Right forelimb (tissue), 1 donor: Measurements from ENCODE around the gene TNFSF10.
"Not testable (repeated sequence)": the region's sequence is repeated elsewhere in the genome, so short reads cannot be mapped to it uniquely, and the experiment has no call there.

Experiments
- DNase-seq: peaks from one replicate; pipeline ENCODE4 v3.0.0-alpha.2; 2018

The TNFSF10 gene

DNA sequence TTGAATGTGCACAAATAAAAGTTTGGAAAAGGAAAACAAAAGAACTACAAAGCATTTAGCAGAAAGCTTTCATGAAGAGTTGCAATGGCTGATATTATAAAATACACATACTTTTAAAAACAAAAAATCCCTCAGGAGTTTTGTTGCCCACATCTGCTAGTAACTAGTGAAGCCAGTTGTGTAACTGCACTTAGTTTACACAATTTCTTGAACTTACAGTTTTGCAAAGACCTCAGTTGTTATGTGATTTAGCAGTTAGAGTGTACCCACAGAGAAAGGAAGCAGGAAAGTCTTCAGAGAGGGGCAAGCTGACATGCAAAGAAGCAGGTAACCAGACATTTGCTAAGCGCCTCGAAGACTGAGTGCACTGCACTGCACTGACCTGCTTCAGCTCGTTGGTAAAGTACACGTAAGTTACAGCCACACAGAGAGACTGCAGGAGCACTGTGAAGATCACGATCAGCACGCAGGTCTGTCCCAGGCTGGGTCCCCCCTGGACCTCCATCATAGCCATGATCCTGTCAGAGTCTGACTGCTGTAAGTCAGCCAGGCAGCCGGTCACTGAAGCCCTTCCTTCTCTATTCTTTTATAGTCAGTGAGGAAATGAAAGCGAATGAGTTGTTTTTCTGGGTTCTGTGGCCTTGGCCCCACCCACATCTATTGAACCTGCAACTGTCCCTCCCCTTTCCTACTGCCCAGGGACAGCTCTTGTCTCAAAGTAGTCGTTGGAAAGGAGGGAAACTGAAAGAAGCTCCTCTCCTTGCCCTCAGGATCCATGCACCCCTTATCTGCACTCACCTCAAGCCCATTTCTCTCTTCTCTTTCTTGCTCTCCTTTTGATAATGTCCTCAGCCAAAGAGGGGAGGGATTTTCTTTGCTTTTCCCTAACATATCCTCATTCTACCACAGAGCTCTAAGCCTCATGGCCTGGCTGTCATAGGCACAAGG, at the start of gene TNFSF10:
Gene TNFSF10 (minus strand): TSS at position 560 of the 948 bp plus-strand sequence. CDS start 46 bp downstream, at position 514.
- no peak for DNase-seq

DNA sequence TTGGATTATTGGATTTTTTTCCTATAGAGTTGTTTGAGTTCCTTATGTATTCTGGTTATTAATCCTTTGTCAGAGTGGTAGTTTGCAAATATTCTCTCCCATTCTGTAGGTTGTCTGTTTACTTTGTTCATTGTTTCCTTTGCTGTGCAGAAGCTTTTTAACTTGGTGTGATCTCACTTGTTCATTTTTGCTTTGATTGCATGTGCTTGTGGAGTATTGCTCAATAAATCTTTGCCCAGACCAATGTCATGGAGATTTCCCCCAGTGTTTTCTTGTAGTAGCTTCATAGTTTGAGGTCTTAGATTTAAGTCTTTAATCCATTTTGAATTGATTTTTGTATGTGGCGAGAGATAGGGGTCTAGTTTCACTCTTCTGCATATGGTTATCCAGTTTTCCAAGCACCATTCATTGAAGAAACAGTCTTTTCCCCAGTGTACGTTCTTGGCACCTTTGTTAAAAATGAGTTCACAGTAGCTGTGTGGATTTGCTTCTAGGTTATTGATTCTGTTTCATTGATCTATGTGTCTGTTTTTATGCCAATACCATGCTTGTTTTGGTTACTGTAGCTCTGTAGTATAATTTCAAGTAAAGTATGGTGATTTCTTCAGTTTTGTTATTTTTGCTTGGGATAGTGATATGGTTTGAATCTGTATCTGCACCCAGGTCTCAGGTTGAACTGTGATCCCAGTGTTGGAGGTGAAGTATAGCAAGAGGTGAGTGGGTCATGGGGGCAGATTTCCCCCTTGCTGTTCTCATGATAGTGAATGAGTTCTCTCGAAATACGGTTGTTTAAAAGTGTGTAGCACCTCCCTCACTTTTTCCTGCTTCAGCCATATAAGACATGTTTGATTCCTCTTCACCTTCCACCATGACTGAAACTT, 46.1 kb upstream of the TNFSF10 start:
- DNase-seq, result no peak

- no peak for DNase-seq
Observed at GRCh38 chr3:172568701-172569100, 45.5 kb upstream of the TNFSF10 start.

GRCh38 chr3:172566785-172567184, 43.6 kb upstream of the TNFSF10 start:
- DNase-seq, result not testable (repeated sequence)

- DNase-seq, result no peak
Observed at GRCh38 chr3:172564499-172564898, 41.3 kb upstream of the TNFSF10 start.

GRCh38 chr3:172562871-172563865, 39.9 kb upstream of the TNFSF10 start:
- DNase-seq, result no peak

DNA sequence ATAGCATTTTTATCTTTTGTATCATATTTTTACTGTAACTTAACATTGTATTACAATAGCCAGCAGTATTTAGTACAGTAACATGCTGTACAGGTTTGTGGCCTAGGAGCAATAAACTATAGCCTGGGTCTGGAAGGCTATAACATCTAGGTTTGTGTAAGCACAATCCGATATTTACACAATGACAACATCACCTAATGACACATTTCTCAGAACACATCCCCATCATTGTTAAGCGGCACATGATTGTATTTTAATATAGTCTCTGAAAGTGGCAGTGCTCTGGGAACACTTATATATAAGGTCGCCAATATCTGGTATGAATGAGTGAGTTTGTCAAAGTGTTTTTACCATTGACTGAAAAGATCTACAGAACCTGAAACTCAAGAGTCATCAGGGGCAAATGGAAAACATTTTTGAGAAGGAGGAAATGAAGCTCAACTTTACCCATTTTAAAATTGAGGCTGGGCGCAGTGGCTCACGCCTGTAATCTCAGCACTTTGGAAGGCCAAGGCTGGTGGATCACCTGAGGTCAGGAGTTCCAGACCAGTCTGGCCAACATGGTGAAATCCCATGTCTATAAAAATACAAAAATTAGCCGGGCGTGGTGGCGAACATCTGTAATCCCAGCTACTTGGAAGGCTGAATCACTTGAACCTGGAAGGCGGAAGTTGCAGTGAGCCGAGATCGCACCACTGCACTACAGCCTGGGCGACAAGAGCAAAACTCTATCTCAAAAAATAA, 38.8 kb upstream of the TNFSF10 start:
- no peak for DNase-seq

- DNase-seq, result no peak
Observed at GRCh38 chr3:172560586-172560985, 37.4 kb upstream of the TNFSF10 start.

- no peak for DNase-seq
Observed at GRCh38 chr3:172560026-172560425, 36.8 kb upstream of the TNFSF10 start.

DNA sequence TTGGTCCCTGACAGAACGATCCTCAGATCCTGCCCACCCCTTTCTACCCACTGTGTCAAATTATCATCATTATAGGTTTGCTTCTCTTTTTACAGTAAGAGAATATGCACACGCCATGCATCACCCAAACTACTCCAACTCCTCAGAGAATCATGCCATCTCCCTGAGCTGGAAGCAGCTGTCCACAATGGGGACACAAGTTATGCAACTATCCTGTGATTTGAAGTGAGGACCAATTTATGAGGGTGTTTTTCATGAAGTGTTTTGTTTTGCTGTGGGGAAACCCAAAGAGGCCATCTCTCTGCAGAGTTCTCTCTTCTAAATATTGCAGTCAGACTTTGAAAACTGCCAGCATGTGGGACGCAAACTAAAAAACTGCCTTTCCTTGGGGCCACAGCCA, 35.8 kb upstream of the TNFSF10 start:
- DNase-seq, result no peak

GRCh38 chr3:172557515-172558220, 34.4 kb upstream of the TNFSF10 start:
- no peak for DNase-seq

DNA sequence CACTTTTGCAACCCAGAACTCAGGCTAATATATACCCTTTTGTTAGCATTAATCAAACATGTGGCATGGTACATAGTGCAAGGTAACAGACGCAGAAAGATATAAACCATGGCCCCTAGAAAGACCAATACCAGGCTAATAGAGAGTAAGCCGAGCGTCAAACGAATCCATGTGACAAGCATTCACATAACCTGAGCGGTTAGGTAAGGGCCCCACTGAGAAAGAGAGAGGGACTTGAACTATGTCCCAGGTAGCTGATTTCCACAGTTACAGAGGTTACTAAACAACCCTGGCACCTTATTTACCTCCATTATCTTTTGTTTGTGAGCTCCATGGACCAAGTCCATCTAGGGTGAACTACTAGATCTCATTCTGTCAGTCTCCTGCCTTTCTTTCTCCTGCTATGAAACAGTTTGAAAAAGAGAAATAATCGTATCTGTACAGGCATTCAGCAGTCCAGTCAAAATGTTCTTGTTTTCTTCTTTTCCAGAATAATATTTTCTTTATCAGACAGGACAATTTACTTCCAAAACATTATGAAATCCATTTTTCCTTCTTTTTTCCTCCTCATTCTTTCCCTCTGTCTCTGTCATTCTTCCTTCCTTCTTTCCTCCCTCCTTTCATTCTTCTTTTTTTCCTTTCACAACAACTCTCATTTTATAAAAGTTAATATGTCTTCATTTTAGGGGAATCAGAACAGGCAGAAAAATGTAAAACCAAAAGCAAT, 30.5 kb upstream of the TNFSF10 start:
- no peak for DNase-seq

DNA sequence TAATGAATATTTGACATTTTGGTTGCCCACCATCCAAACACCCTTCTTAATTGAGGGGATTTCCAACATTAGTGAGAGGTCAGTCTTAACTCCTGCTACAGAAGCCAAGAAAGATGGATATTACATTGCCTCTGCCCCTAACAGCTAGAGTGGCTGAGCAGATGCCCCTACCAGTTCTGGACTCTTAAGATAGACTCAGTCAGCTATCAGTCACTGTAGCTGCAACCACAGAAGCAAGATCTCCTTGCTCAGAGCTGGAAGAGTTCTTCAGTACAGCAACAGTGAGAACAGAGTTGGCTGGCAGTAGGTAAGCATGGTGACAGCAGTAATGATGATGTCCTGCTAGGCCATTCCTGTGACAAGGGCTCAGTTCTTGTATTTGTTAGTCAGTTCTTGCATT, 29.4 kb upstream of the TNFSF10 start:
- no peak for DNase-seq

DNA sequence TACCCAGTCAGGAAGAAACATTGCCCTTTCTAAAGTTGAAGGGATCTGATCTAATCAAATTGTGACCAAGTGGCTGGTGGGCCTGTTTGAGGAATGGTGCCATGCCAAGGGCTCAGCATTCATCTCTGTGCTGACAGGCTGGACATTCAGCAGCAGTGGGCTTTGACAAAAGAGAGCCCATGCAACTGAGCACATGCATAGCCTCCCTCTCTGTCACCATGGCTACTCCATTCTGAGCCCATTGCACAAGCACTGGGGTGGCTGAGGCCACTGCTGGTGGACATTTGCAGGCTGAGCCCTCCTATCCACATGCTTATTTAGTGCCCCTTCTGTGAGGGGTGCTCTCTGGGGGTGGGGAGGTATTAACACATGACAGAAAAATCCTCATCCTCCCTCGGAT, 28.6 kb upstream of the TNFSF10 start:
- no peak for DNase-seq

DNA sequence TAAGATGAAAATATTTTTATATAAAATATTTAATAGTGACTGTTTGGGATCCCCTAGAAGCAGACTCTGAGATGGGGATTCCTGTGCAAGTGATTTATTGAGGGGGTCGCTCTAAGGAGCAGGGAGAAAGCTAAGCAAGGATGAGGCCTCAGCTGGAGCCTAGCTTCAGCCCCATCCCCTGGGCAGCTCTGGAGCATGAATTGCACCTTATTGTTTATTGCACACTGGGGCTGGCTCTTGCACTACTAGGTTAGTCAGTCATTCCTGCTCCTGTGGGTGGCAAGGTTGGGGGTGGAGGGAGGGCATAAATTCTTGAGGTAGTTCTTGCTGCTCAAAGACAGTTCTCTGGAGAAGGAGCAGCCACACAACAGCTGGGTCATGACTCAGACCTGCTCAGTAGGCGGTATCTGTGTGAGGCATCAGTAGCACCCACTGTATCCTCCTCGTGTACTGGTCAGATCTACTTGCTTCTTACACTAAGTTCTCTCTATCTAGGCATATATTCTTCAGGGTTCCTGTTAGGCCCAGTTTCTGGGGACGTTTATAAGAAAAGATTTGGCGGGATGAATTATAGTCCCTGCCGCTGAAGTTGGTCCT, 27.2 kb upstream of the TNFSF10 start:
- DNase-seq, result no peak

DNA sequence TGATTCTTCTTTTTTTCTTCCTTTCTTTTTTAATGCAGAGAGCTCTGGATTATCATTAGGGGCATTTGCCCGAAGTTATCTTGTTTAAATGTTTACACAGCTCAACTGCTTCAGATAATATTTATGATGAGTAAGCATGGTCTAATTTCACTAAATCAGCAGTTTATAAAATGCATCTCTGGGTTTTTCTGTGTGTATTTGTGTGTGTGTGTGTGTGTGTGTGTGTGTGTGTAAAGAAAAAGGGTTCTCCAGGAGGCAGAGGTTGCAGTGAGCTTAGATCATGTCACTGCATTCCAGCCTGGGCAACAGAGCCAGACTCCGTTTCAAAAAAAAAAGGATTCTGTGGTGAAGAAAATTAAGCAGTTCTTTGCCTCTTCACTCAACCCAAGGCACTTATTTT, 25.9 kb upstream of the TNFSF10 start:
- DNase-seq, result no peak

- no peak for DNase-seq
Observed at GRCh38 chr3:172546628-172547214, 23.5 kb upstream of the TNFSF10 start.

GRCh38 chr3:172546105-172546504, 22.9 kb upstream of the TNFSF10 start:
- no peak for DNase-seq

- no peak for DNase-seq
Observed at GRCh38 chr3:172544404-172544803, 21.2 kb upstream of the TNFSF10 start.
